ENCODE results near the gene MAPK1. TPM values are rescaled to one million over a fixed set of nuclear protein-coding genes. Genes with fewer than 3 reads are reported as not detected.
A peak's percentile ranks its signal among the peaks of the same experiment; 100 is the strongest.
"Not testable (repeated sequence)": the region's sequence is repeated elsewhere in the genome, so short reads cannot be mapped to it uniquely, and the experiment has no call there.

The MAPK1 gene
- total RNA-seq, 1 experiment from 2014 or later = 43.7 TPM

GRCh38 chr22:21856197-21856596 is 11.2 kb downstream of the MAPK1 start:
- no peak for DNase-seq (ENCODE audit: low spot score)
- in situ Hi-C loops (cut with HindIII; ENCODE audit: low sequenced_read_pairs) = loop anchor here (10.0 kb wide), 1 partner anchor 79 kb away; no protein-coding TSS in a partner anchor

- DNase-seq (ENCODE audit: low spot score) = no peak
These were observed 11.8 kb downstream of the MAPK1 start for GRCh38 chr22:21855676-21856075.

GRCh38 chr22:21850660-21851059 is 16.8 kb downstream of the MAPK1 start:
- DNase-seq (ENCODE audit: low spot score) = no peak
- in situ Hi-C loops (cut with HindIII; ENCODE audit: low sequenced_read_pairs) = loop anchor here (10.0 kb wide), 1 partner anchor 84 kb away; no protein-coding TSS in a partner anchor

More at GRCh38 chr22:21855676-21856075, 11.8 kb downstream of the MAPK1 start:
- in situ Hi-C loops (cut with HindIII; ENCODE audit: low sequenced_read_pairs) = loop anchor here (10.0 kb wide), 1 partner anchor 79 kb away; no protein-coding TSS in a partner anchor

- DNase-seq (ENCODE audit: low spot score) = no peak
- in situ Hi-C loops (cut with HindIII; ENCODE audit: low sequenced_read_pairs) = no loop called here
These were observed 18.0 kb downstream of the MAPK1 start for GRCh38 chr22:21849489-21849888.

GRCh38 chr22:21848057-21848456 is 19.4 kb downstream of the MAPK1 start:
- DNase-seq (ENCODE audit: low spot score); in situ Hi-C loops (cut with HindIII; ENCODE audit: low sequenced_read_pairs): not testable (repeated sequence)

- in situ Hi-C loops (cut with HindIII; ENCODE audit: low sequenced_read_pairs) = no loop called here
- no peak for DNase-seq (ENCODE audit: low spot score)
These were observed 21.6 kb downstream of the MAPK1 start for GRCh38 chr22:21845558-21846453.

GRCh38 chr22:21842946-21843345 is 24.5 kb downstream of the MAPK1 start:
- DNase-seq (ENCODE audit: low spot score) = no peak
- in situ Hi-C loops (cut with HindIII; ENCODE audit: low sequenced_read_pairs) = no loop called here

GRCh38 chr22:21841422-21841821 is 26.0 kb downstream of the MAPK1 start:
- no peak for DNase-seq (ENCODE audit: low spot score)
- in situ Hi-C loops (cut with HindIII; ENCODE audit: low sequenced_read_pairs) = no loop called here

GRCh38 chr22:21840236-21840823 is 27.1 kb downstream of the MAPK1 start:
- in situ Hi-C loops (cut with HindIII; ENCODE audit: low sequenced_read_pairs) = no loop called here
- DNase-seq (ENCODE audit: low spot score) = no peak

- in situ Hi-C loops (cut with HindIII; ENCODE audit: low sequenced_read_pairs) = no loop called here
- DNase-seq (ENCODE audit: low spot score) = no peak
These were observed 27.7 kb downstream of the MAPK1 start for GRCh38 chr22:21839765-21840140.

GRCh38 chr22:21839104-21839764 is 28.2 kb downstream of the MAPK1 start:
- in situ Hi-C loops (cut with HindIII; ENCODE audit: low sequenced_read_pairs); DNase-seq (ENCODE audit: low spot score): not testable (repeated sequence)

GRCh38 chr22:21837248-21837979 is 30.0 kb downstream of the MAPK1 start:
- in situ Hi-C loops (cut with HindIII; ENCODE audit: low sequenced_read_pairs) = no loop called here
- DNase-seq (ENCODE audit: low spot score) = no peak

GRCh38 chr22:21836486-21836885 is 31.0 kb downstream of the MAPK1 start:
- in situ Hi-C loops (cut with HindIII; ENCODE audit: low sequenced_read_pairs); DNase-seq (ENCODE audit: low spot score): not testable (repeated sequence)

- no peak for DNase-seq (ENCODE audit: low spot score)
- in situ Hi-C loops (cut with HindIII; ENCODE audit: low sequenced_read_pairs) = no loop called here
These were observed 32.1 kb downstream of the MAPK1 start for GRCh38 chr22:21835378-21835777.

- no peak for DNase-seq (ENCODE audit: low spot score)
- in situ Hi-C loops (cut with HindIII; ENCODE audit: low sequenced_read_pairs) = no loop called here
These were observed 32.6 kb downstream of the MAPK1 start for GRCh38 chr22:21834869-21835268.

- in situ Hi-C loops (cut with HindIII; ENCODE audit: low sequenced_read_pairs) = no loop called here
- DNase-seq (ENCODE audit: low spot score) = peak; percentile 67
These were observed 34.9 kb downstream of the MAPK1 start for GRCh38 chr22:21832291-21833290.

GRCh38 chr22:21829523-21829922 is 37.9 kb downstream of the MAPK1 start:
- in situ Hi-C loops (cut with HindIII; ENCODE audit: low sequenced_read_pairs) = no loop called here
- no peak for DNase-seq (ENCODE audit: low spot score)

GRCh38 chr22:21828268-21828638 is 39.2 kb downstream of the MAPK1 start:
- DNase-seq (ENCODE audit: low spot score) = no peak
- in situ Hi-C loops (cut with HindIII; ENCODE audit: low sequenced_read_pairs) = no loop called here

All from G401 (cell line).